Psoas muscle (tissue), 8 donors: ENCODE measurements around the gene TSPAN2. TPM values are rescaled to one million over a fixed set of nuclear protein-coding genes. Genes with fewer than 3 reads are reported as not detected.

Experiments
- ATAC-seq, 4 donors: fragments of 200-7000 bp; cut with Tn5 transposase; one replicate each; pipeline ENCODE4 v1.9.1; 2020; ENCODE audit warnings: moderate library complexity in 3 of 4, mild to moderate bottlenecking in 2 of 4
- DNase-seq, 2 donors: peaks; one replicate each; pipeline ENCODE4 v3.0.0-alpha.2; 2020
- H3K27ac ChIP-seq: fragments of 200-600 bp; one replicate; pipeline ENCODE4 v1.8.0; 2022
- H3K27me3 ChIP-seq, 3 donors: fragments of 200-600 bp in 1 of 3; one replicate each; pipeline versions ENCODE4 v1.6.1 to v1.8.0; 2013 to 2022; ENCODE audit warnings: low read length in 2 of 3, mild to moderate bottlenecking in 2 of 3, moderate library complexity in 1 of 3; ENCODE audit not compliant: insufficient read depth in 3 of 3
- H3K36me3 ChIP-seq, 2 donors: fragments of 200-600 bp in 1 of 2; one replicate each; pipeline versions ENCODE4 v1.6.1 to v1.8.0; 2013 to 2022; ENCODE audit warnings: low read depth in 1 of 2, mild to moderate bottlenecking in 1 of 2, moderate library complexity in 1 of 2; ENCODE audit not compliant: insufficient read depth in 1 of 2
- H3K4me1 ChIP-seq: fragments of 200-600 bp; one replicate; pipeline ENCODE4 v1.8.0; 2022
- H3K4me3 ChIP-seq: fragments of 200-600 bp; one replicate; pipeline ENCODE4 v1.8.0; 2022; ENCODE audit warnings: mild to moderate bottlenecking
- H3K9me3 ChIP-seq: fragments of 200-600 bp; one replicate; pipeline ENCODE4 v1.8.0; 2022
- CTCF ChIP-seq: fragments of 200-600 bp; IDR thresholded peaks from one replicate; pipeline ENCODE4 v1.8.0; 2022; ENCODE audit warnings: antibody characterized with exemption
- WGBS, 3 donors: extraction: QIAGEN DNeasy Blood & Tissue Kit; methylation state at CpG; one replicate each; pipeline versions ENCODE4 v1.1.6 to v1.1.7; 2013; 5-methylcytosine and 5-hydroxymethylcytosine counted together
- intact Hi-C, 2 donors: fragments of 100-400 bp; cut with DNase I; formaldehyde crosslinking; loops; one replicate each; pipeline versions ENCODE4 v1.11.0 to v1.14.2; 2022
- polyA plus RNA-seq, 3 donors: library from polyadenylated mRNA; stranded (reverse); fragments of 200-250 nt; gene quantifications; one replicate each; pipeline ENCODE4 v1.2.3, GENCODE V29; 2013
- total RNA-seq, 4 donors: library from RNA; stranded (reverse); fragmentation: NEBNext Ultra II Directional in 2 of 4; extraction: Animal tissue kit (Norgen Biotek cat#: 25700) in 2 of 4; gene quantifications; one replicate each; pipeline versions ENCODE4 v1.2.1 to v1.2.4, GENCODE V29; 2021 to 2023
- donor health status: healthy with polysubstance abuse.
- donor health status: DM: no; HTN: no; CAD: no; lungs with moderate emphysema.
- donor health status: Bipolar disorder and iron deficiency.
- donor health status: healthy.
- donor health status: DM: yes; HTN: yes; CAD: no.
- donor health status: DM: no; HTN: no; CAD: no.
- donor health status: DM: no; HTN: no; CAD: no.
- donor health status: DM: yes; HTN: yes; CAD: no.

TSPAN2 gene
- total and polyA plus RNA-seq, 7 donors = 0.87 to 2.3 (median 1.4) TPM

- Histone ChIP-seq H3K27ac (no peak overlapping the region), H3K27me3 (no peaks in the 10 kb centered on the region), H3K9me3 (no peaks in the 10 kb centered on the region), H3K4me3 (no peak overlapping the region), H3K36me3 (no peaks in the 10 kb centered on the region), H3K4me1 (no peaks in the 10 kb centered on the region)
- ATAC-seq (no peak), DNase-seq (no peak)
- WGBS, 3 donors = 72 to 78% (median 77%) methylated on average over 9 of the region's 9 CpGs
- TF ChIP-seq CTCF = no peak
- intact Hi-C loops = no loop called here
These were observed 3.0 kb downstream of the TSPAN2 start for GRCh38 chr1:115086176-115086830.

- 54 to 57% (median 54%) methylated on average over 9 of the region's 9 CpGs for WGBS, 3 donors
- Histone ChIP-seq H3K27ac (peak overlapping the region; percentile 65), H3K9me3 (no peaks in the 10 kb centered on the region), H3K4me1 (no peaks in the 10 kb centered on the region), H3K4me3 (no peak overlapping the region), H3K27me3 (no peaks in the 10 kb centered on the region), H3K36me3 (no peaks in the 10 kb centered on the region)
- no peak for DNase-seq
- no peak for TF ChIP-seq CTCF
- intact Hi-C loops = no loop called here
- no peak for ATAC-seq
These were observed 4.3 kb downstream of the TSPAN2 start for GRCh38 chr1:115084902-115085511.

- no peak overlapping the region for H3K27ac ChIP-seq
These were observed 6.4 kb downstream of the TSPAN2 start for GRCh38 chr1:115082949-115083348.

GRCh38 chr1:115078708-115079107 is 10.6 kb downstream of the TSPAN2 start:
- no peak for DNase-seq
- H3K9me3 ChIP-seq = no peaks in the 10 kb centered on the region
- H3K4me3 ChIP-seq = no peak overlapping the region
- no peak for ATAC-seq
- no peaks in the 10 kb centered on the region for H3K4me1 ChIP-seq
- H3K27me3 ChIP-seq = no peaks in the 10 kb centered on the region
- 84 to 88% (median 86%) methylated on average over 4 of the region's 4 CpGs for WGBS, 3 donors
- no peaks in the 10 kb centered on the region for H3K36me3 ChIP-seq
- TF ChIP-seq CTCF = no peak
- H3K27ac ChIP-seq = no peak overlapping the region
- intact Hi-C loops = no loop called here

More at GRCh38 chr1:115082949-115083348, 6.4 kb downstream of the TSPAN2 start:
- no peak for TF ChIP-seq CTCF
- WGBS, 3 donors = 29 to 46% (median 38%) methylated on average over 6 of the region's 6 CpGs
- DNase-seq (no peak), ATAC-seq (no peak)
- Histone ChIP-seq H3K9me3 (no peaks in the 10 kb centered on the region), H3K4me3 (no peak overlapping the region), H3K27me3 (no peaks in the 10 kb centered on the region), H3K4me1 (no peaks in the 10 kb centered on the region), H3K36me3 (no peaks in the 10 kb centered on the region)
- intact Hi-C loops = no loop called here

GRCh38 chr1:115077984-115078330 is 11.3 kb downstream of the TSPAN2 start:
- DNase-seq = no peak

More at GRCh38 chr1:115077984-115078330, 11.3 kb downstream of the TSPAN2 start:
- H3K4me1 ChIP-seq = peaks cover 5% of the 10 kb centered on the region
- intact Hi-C loops = no loop called here
- no peaks in the 10 kb centered on the region for H3K9me3 ChIP-seq
- whole genome bisulfite sequencing, 3 donors = 95 to 98% (median 96%) methylated on average over 1 of the region's 1 CpG
- H3K27me3 ChIP-seq = no peaks in the 10 kb centered on the region
- H3K27ac ChIP-seq = no peak overlapping the region
- no peak for ATAC-seq
- no peak overlapping the region for H3K4me3 ChIP-seq
- no peak for TF ChIP-seq CTCF
- H3K36me3 ChIP-seq = no peaks in the 10 kb centered on the region
